GM19043 (cell line): ENCODE results near the gene CFAP45.

ENCODE experiments used
- ATAC-seq: cut with Tn5 transposase; IDR thresholded peaks from one replicate; pipeline ENCODE4 v1.9.1; 2021; ENCODE audit warnings: low read depth; ENCODE audit not compliant: unreplicated experiment

The CFAP45 gene

GRCh38 chr1:159936273-159936904 is 36.4 kb upstream of the CFAP45 start:
- ATAC-seq = no peak

- no peak for ATAC-seq
Measured at GRCh38 chr1:159935719-159936272, 35.8 kb upstream of the CFAP45 start.

GRCh38 chr1:159935305-159935704 is 35.3 kb upstream of the CFAP45 start:
- no peak for ATAC-seq

- no peak for ATAC-seq
Measured at GRCh38 chr1:159934136-159935039, 34.4 kb upstream of the CFAP45 start.

GRCh38 chr1:159933347-159933746 is 33.4 kb upstream of the CFAP45 start:
- ATAC-seq = no peak

- no peak for ATAC-seq
Measured at GRCh38 chr1:159932296-159933285, 32.6 kb upstream of the CFAP45 start.

- ATAC-seq = no peak
Measured at GRCh38 chr1:159931795-159932173, 31.8 kb upstream of the CFAP45 start.

GRCh38 chr1:159931101-159931794 is 31.3 kb upstream of the CFAP45 start:
- ATAC-seq = no peak

- no peak for ATAC-seq
Measured at GRCh38 chr1:159930634-159931033, 30.7 kb upstream of the CFAP45 start.

GRCh38 chr1:159930216-159930615 is 30.3 kb upstream of the CFAP45 start:
- ATAC-seq = no peak

- ATAC-seq = no peak
Measured at GRCh38 chr1:159929155-159930051, 29.4 kb upstream of the CFAP45 start.

GRCh38 chr1:159928491-159929050 is 28.6 kb upstream of the CFAP45 start:
- no peak for ATAC-seq

- ATAC-seq = no peak
Measured at GRCh38 chr1:159927849-159928431, 28.0 kb upstream of the CFAP45 start.

GRCh38 chr1:159927211-159927848 is 27.4 kb upstream of the CFAP45 start:
- no peak for ATAC-seq

GRCh38 chr1:159925719-159926078 is 25.7 kb upstream of the CFAP45 start:
- ATAC-seq = peak; percentile 3

GRCh38 chr1:159924791-159925718 is 25.1 kb upstream of the CFAP45 start, which contains the start of gene TAGLN2:
Gene TAGLN2, minus strand, starts transcription at chr1:159925507. Its CDS starts 4,998 bp downstream, at chr1:159920509.
- peak; percentile 58 for ATAC-seq
